ENCODE measurements around the gene ZNF407. TPM values are rescaled to one million over a fixed set of nuclear protein-coding genes. Genes with fewer than 3 reads are reported as not detected.
"Not testable (repeated sequence)": the region's sequence is repeated elsewhere in the genome, so short reads cannot be mapped to it uniquely, and the experiment has no call there.

The ZNF407 gene
- total and polyA plus RNA-seq, 2 donors, result 5.1 to 9.7 TPM

DNA sequence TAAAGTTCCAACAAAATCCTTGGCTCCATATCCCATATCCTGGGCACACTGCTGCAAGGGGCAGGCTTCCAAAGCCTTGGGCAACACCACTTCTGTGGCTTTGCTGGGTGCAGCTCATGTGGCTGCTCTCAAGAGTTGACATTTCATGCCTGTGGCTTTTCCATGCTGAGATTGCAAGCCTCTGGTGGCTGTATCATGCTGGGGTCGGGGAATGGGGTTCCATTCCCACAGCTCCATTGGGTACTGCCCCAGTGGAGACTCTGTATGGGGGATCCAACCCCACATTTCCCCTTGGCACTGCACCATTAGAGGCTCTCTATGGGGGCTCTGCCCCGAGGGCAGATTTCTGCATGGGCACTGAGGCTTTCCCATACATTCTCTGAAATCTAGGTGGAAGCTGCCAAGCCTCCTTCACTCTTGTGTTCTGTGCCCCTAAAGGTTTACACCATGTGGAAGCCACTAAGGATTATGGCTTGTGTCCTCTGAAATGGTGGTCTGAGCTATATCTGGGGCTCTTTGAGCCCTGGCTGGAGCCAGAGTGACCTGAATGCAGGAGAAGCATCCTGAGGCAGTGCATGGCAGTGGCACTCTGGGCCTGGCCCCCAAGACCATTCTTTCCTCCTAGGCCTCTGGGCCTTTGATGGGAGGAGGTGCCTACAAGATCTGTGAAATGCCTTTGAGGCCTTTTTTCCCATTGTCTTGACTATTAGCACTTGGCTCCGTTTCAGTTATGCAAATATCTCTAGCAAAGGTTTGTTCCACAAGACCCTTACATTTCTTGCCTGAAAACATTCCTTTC, 503.4 kb downstream of the ZNF407 start:
- Histone ChIP-seq H3K4me1 (ENCODE audit: control insufficient read depth in 2 of 2, insufficient read depth in 2 of 2, low read length in 2 of 2) (no peaks in the 10 kb centered on the region), H3K27ac (ENCODE audit: low read depth in 1 of 2, low read length in 1 of 2) (no peak overlapping the region), H3K36me3 (ENCODE audit: control insufficient read depth in 2 of 2, insufficient read depth in 2 of 2, low read length in 1 of 2) (no peaks in the 10 kb centered on the region), H3K9me3 (ENCODE audit: control insufficient read depth in 2 of 2, insufficient read depth in 1 of 2, low read length in 1 of 2) (peaks cover 1 to 6% of the 10 kb centered on the region in 2 donors), H3K4me3 (ENCODE audit: low read length in 2 of 2) (no peak overlapping the region), H3K27me3 (ENCODE audit: control insufficient read depth in 2 of 2, insufficient read depth in 1 of 2, low read length in 1 of 2) (peaks cover 0 to 4% of the 10 kb centered on the region in 2 donors)
- WGBS, result 96% methylated on average over 3 of the region's 3 CpGs
- DNase-seq (ENCODE audit: low read depth in 6 of 9, low spot score in 9 of 9), result no peak

DNA sequence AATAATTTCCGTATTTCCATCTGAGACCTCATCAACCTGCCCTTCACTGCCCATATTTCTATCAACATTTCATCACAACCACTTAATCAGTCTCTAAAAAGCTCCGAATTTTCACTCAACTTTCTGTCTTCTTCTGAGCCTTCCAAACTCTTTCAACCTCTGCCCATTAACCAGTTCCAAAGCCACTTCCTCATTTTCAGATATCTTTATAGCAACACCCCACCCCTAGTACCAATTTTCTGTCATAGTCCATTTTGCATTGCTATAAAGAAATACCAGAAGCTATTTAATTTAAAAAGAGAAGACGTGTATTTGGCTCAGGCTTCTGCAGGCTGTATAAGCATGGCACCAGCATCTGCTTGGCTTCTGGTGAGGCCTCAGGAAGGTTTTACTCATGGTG, 504.2 kb downstream of the ZNF407 start:
- H3K9me3 ChIP-seq (ENCODE audit: control insufficient read depth in 2 of 2, insufficient read depth in 1 of 2, low read length in 1 of 2), result peaks cover 1 to 6% of the 10 kb centered on the region in 2 donors
- H3K27me3 ChIP-seq (ENCODE audit: control insufficient read depth in 2 of 2, insufficient read depth in 1 of 2, low read length in 1 of 2), result peaks cover 0 to 4% of the 10 kb centered on the region in 2 donors
- H3K27ac ChIP-seq (ENCODE audit: low read depth in 1 of 2, low read length in 1 of 2), result no peak overlapping the region
- no peaks in the 10 kb centered on the region for H3K36me3 ChIP-seq (ENCODE audit: control insufficient read depth in 2 of 2, insufficient read depth in 2 of 2, low read length in 1 of 2)
- no peak overlapping the region for H3K4me3 ChIP-seq (ENCODE audit: low read length in 2 of 2)
- no peaks in the 10 kb centered on the region for H3K4me1 ChIP-seq (ENCODE audit: control insufficient read depth in 2 of 2, insufficient read depth in 2 of 2, low read length in 2 of 2)
- DNase-seq (ENCODE audit: low read depth in 6 of 9, low spot score in 9 of 9), result no peak
- WGBS, result 95% methylated on average over 3 of the region's 3 CpGs

DNA sequence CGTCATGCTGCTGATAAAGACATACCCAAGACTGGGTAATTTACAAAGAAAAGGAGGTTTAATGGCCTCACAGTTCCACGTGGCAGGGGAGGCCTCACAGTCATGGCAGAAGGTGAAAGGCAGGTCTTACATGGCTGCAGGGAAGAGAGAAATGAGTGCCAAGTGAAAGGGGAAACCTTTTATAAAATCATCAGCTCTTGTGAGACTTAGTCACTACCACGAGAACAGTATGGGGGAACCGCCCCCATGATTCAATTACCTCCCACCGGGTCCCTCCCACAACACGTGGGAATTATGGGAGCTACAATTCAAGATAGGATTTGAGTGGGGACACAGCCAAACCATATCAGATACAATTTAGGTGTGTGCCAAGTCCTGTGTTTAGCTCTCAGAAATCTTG, 506.4 kb downstream of the ZNF407 start:
- not testable (repeated sequence) for DNase-seq (ENCODE audit: low read depth in 6 of 9, low spot score in 9 of 9); H3K4me1 ChIP-seq (ENCODE audit: control insufficient read depth in 2 of 2, insufficient read depth in 2 of 2, low read length in 2 of 2); H3K27me3 ChIP-seq (ENCODE audit: control insufficient read depth in 2 of 2, insufficient read depth in 1 of 2, low read length in 1 of 2); H3K27ac ChIP-seq (ENCODE audit: low read depth in 1 of 2, low read length in 1 of 2); H3K9me3 ChIP-seq (ENCODE audit: control insufficient read depth in 2 of 2, insufficient read depth in 1 of 2, low read length in 1 of 2); H3K4me3 ChIP-seq (ENCODE audit: low read length in 2 of 2); H3K36me3 ChIP-seq (ENCODE audit: control insufficient read depth in 2 of 2, insufficient read depth in 2 of 2, low read length in 1 of 2)
- WGBS, result 91% methylated on average over 6 of the region's 6 CpGs

DNA sequence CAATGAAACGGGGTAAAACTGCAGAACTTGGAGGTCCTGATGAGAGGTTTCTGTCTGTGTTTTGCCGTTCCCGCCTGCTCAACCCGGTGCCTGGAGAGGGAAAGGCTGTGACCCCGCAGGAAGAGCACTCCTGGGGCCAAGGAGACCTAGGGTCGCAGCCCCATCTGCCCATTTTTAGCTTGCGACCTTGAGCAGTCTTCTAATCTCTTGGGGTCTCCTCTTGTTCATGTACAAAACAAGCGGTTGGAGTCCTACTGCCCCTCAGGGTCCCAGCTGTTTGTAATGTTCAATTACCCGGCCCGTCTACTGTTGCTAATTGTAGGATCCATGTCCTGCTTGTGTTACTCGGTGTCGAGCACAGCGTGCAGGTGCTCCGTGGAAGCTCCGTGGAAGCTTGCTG, 506.8 kb downstream of the ZNF407 start:
- no peak for DNase-seq (ENCODE audit: low read depth in 6 of 9, low spot score in 9 of 9)
- H3K4me3 ChIP-seq (ENCODE audit: low read length in 2 of 2), result no peak overlapping the region
- peaks cover 0 to 4% of the 10 kb centered on the region in 2 donors for H3K27me3 ChIP-seq (ENCODE audit: control insufficient read depth in 2 of 2, insufficient read depth in 1 of 2, low read length in 1 of 2)
- WGBS, result 97% methylated on average over 15 of the region's 15 CpGs
- H3K27ac ChIP-seq (ENCODE audit: low read depth in 1 of 2, low read length in 1 of 2), result no peak overlapping the region
- no peaks in the 10 kb centered on the region for H3K4me1 ChIP-seq (ENCODE audit: control insufficient read depth in 2 of 2, insufficient read depth in 2 of 2, low read length in 2 of 2)
- H3K36me3 ChIP-seq (ENCODE audit: control insufficient read depth in 2 of 2, insufficient read depth in 2 of 2, low read length in 1 of 2), result no peaks in the 10 kb centered on the region
- peaks cover 1 to 6% of the 10 kb centered on the region in 2 donors for H3K9me3 ChIP-seq (ENCODE audit: control insufficient read depth in 2 of 2, insufficient read depth in 1 of 2, low read length in 1 of 2)

DNA sequence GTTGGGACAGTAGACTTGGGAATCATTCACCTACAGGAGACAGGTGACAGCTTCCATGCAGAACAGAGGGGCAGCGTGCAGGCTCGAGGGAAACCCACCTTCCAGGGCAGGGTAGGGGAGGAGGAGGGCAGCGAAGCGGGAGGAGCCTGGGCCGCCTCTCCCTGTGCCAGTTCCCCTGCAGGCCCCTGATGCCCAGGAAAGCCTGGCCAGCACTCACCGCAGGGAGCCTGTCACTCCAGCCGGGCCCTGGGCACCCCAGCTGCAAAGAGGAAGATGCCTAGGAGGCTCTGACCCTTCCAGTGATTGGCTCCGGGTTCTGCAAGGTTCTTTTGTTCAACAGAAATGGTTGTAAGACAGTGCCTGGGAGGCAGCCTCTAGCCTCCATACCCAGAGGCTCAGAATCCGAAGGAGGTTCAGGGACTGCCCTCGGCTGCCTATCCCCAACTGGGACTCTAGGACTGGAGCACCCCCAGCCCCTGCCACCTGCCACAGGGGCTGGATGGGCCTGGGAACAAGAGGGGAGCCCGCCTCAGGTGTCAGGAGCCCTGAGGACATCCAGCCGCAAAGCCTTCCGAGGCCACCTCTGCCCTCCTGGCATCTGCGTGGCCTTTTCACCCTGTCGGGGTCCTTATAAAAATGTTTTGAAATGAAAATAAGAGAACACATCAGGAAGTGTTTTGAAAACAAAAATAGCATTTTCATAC, 508.0 kb downstream of the ZNF407 start:
- peaks cover 0 to 4% of the 10 kb centered on the region in 2 donors for H3K27me3 ChIP-seq (ENCODE audit: control insufficient read depth in 2 of 2, insufficient read depth in 1 of 2, low read length in 1 of 2)

DNA sequence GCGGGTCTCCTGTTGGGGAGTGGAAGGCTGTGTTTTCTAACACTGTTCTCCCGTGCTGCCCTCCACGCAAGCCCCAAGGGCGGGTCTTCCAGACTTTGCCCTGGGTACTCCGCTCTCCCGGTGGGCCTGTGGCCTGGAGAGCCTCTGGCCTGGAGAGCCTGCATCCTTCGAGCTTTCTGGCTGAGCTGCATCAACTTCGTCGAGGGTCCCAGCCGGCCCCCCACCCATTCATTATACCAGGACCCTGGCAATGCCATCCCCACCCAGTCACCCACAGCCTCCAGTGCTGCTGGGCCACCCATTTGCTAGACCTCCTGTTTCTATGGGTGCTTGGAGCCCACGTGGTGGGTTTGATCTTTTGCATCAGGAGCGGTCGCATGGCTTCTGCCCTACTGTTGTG, 509.1 kb downstream of the ZNF407 start:
- H3K27ac ChIP-seq (ENCODE audit: low read depth in 1 of 2, low read length in 1 of 2), result no peak overlapping the region
- no peak for DNase-seq (ENCODE audit: low read depth in 6 of 9, low spot score in 9 of 9)
- H3K9me3 ChIP-seq (ENCODE audit: control insufficient read depth in 2 of 2, insufficient read depth in 1 of 2, low read length in 1 of 2), result no peaks in the 10 kb centered on the region
- H3K27me3 ChIP-seq (ENCODE audit: control insufficient read depth in 2 of 2, insufficient read depth in 1 of 2, low read length in 1 of 2), result peaks cover 0 to 4% of the 10 kb centered on the region in 2 donors
- H3K4me1 ChIP-seq (ENCODE audit: control insufficient read depth in 2 of 2, insufficient read depth in 2 of 2, low read length in 2 of 2), result no peaks in the 10 kb centered on the region
- WGBS, result 96% methylated on average over 13 of the region's 13 CpGs
- no peak overlapping the region for H3K4me3 ChIP-seq (ENCODE audit: low read length in 2 of 2)
- no peaks in the 10 kb centered on the region for H3K36me3 ChIP-seq (ENCODE audit: control insufficient read depth in 2 of 2, insufficient read depth in 2 of 2, low read length in 1 of 2)

More for the DNA sequence above, 508.0 kb downstream of the ZNF407 start:
- Histone ChIP-seq H3K4me1 (ENCODE audit: control insufficient read depth in 2 of 2, insufficient read depth in 2 of 2, low read length in 2 of 2) (no peaks in the 10 kb centered on the region), H3K27ac (ENCODE audit: low read depth in 1 of 2, low read length in 1 of 2) (no peak overlapping the region), H3K36me3 (ENCODE audit: control insufficient read depth in 2 of 2, insufficient read depth in 2 of 2, low read length in 1 of 2) (no peaks in the 10 kb centered on the region), H3K9me3 (ENCODE audit: control insufficient read depth in 2 of 2, insufficient read depth in 1 of 2, low read length in 1 of 2) (peaks cover 0 to 6% of the 10 kb centered on the region in 2 donors), H3K4me3 (ENCODE audit: low read length in 2 of 2) (no peak overlapping the region)
- DNase-seq (ENCODE audit: low read depth in 6 of 9, low spot score in 9 of 9), result no peak
- WGBS, result 94% methylated on average over 15 of the region's 15 CpGs

DNA sequence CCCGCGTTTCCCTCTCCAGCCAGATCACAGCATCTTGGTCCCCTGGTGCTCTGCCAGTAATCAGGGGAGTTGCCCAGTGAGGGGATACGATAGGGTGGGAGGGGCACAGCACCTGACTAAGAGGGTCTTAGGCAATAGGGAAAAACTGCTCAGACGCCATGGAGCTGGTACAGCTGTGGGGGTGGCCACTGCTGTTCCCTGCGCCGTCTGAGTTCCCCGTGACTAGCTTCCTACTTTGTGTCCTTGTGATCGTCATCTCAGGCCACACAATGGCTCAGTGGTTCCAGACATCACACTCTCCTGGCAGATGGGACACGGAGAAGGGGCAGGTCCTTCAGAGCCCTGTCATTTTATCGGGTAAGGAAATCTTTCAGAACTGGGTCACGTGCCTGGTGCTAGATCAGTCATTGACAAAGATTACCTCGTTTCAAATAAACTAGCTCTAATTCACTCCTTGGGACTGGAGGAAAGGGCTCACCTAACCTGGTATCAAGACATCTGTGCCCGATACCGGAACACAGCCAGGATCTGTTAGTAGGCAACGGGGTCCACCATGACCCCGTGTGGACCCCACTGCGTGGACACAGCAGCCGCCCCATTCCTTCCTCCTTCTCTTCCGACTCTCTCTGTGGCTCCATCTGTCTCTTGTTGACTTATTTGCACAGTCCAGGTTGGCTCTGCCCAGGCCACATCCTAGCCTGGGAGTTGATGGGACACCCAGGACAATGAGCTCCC, 509.7 kb downstream of the ZNF407 start:
- DNase-seq (ENCODE audit: low read depth in 6 of 9, low spot score in 9 of 9), result no peak
- no peaks in the 10 kb centered on the region for H3K4me1 ChIP-seq (ENCODE audit: control insufficient read depth in 2 of 2, insufficient read depth in 2 of 2, low read length in 2 of 2)
- 92% methylated on average over 19 of the region's 19 CpGs for WGBS

DNA sequence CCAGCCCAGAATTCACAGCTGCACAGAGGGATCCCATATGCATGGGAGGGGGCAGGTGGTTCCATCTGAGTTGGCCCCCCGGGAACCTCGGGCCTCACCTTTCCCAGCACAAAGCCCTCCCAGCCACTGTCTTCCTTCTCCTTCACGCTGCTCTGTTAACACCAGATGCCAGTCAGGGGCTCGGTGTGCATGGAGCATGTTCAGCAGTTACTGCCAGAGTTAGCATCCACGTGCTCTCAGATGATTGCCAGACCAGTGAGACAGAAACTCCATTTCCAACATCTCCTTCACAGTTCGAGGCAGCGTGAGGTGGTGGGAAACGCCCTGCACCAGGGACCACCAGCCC, 510.2 kb downstream of the ZNF407 start:
- Histone ChIP-seq H3K27ac (ENCODE audit: low read depth in 1 of 2, low read length in 1 of 2) (no peak overlapping the region), H3K27me3 (ENCODE audit: control insufficient read depth in 2 of 2, insufficient read depth in 1 of 2, low read length in 1 of 2) (peaks cover 0 to 4% of the 10 kb centered on the region in 2 donors), H3K4me3 (ENCODE audit: low read length in 2 of 2) (no peak overlapping the region), H3K4me1 (ENCODE audit: control insufficient read depth in 2 of 2, insufficient read depth in 2 of 2, low read length in 2 of 2) (no peaks in the 10 kb centered on the region), H3K36me3 (ENCODE audit: control insufficient read depth in 2 of 2, insufficient read depth in 2 of 2, low read length in 1 of 2) (no peaks in the 10 kb centered on the region), H3K9me3 (ENCODE audit: control insufficient read depth in 2 of 2, insufficient read depth in 1 of 2, low read length in 1 of 2) (no peaks in the 10 kb centered on the region)
- no peak for DNase-seq (ENCODE audit: low read depth in 6 of 9, low spot score in 9 of 9)
- 95% methylated on average over 8 of the region's 8 CpGs for WGBS

More for the DNA sequence above, 509.7 kb downstream of the ZNF407 start:
- Histone ChIP-seq H3K27me3 (ENCODE audit: control insufficient read depth in 2 of 2, insufficient read depth in 1 of 2, low read length in 1 of 2) (peaks cover 0 to 4% of the 10 kb centered on the region in 2 donors), H3K4me3 (ENCODE audit: low read length in 2 of 2) (no peak overlapping the region), H3K9me3 (ENCODE audit: control insufficient read depth in 2 of 2, insufficient read depth in 1 of 2, low read length in 1 of 2) (no peaks in the 10 kb centered on the region), H3K27ac (ENCODE audit: low read depth in 1 of 2, low read length in 1 of 2) (no peak overlapping the region), H3K36me3 (ENCODE audit: control insufficient read depth in 2 of 2, insufficient read depth in 2 of 2, low read length in 1 of 2) (no peaks in the 10 kb centered on the region)

All from thymus (tissue), 11 donors.